Caco-2 (cell line): ENCODE data around the gene FBXO31. TPM values are rescaled to one million over a fixed set of nuclear protein-coding genes. Genes with fewer than 3 reads are reported as not detected.

Experiments used
- BruUV-seq: library from RNA; stranded (reverse); fragments of 400-500 nt; replicated peaks from 2 replicates; lab custom pipeline; 2021; lab: Mats Ljungman, UMichigan
- CTCF ChIA-PET: fragments of 300-600 bp; sonication (Branson Sonifier 250); formaldehyde crosslinking; loops from one replicate; lab custom pipeline; 2022; ENCODE audit warnings: antibody characterized with exemption; lab: Charles Lee
- POLR2A ChIA-PET: fragments of 300-600 bp; sonication (Branson Sonifier 250); formaldehyde crosslinking; loops from one replicate; lab custom pipeline; 2022; ENCODE audit warnings: antibody characterized with exemption; lab: Charles Lee
- DNase-seq, 2 experiments: peaks; one replicate each; pipeline versions ENCODE4 v3.0.0 to v3.0.0-alpha.2; 2020 to 2022
- H3K27me3 ChIP-seq: replicated peaks from 2 replicates; pipeline ENCODE4 v1.6.0; 2011; ENCODE audit warnings: low read length; ENCODE audit not compliant: control insufficient read depth, insufficient read depth
- H3K36me3 ChIP-seq: 2 replicates; pipeline ENCODE4 v1.5.1; 2011; ENCODE audit warnings: low read length; ENCODE audit not compliant: control insufficient read depth, insufficient read depth
- H3K4me1 ChIP-seq: fragments of 250-450 bp; sonication (Bioruptor Pico); 2 replicates; pipeline ENCODE4 v1.5.1; 2020; ENCODE audit warnings: mild to moderate bottlenecking
- H3K4me3 ChIP-seq: 2 replicates; pipeline ENCODE4 v1.5.1; 2011; ENCODE audit warnings: low read depth, mild to moderate bottlenecking, control low read depth, low read length
- H3K9me3 ChIP-seq: fragments of 250-450 bp; sonication (Bioruptor Pico); 2 replicates; pipeline ENCODE4 v1.5.1; 2020; ENCODE audit warnings: mild to moderate bottlenecking, moderate library complexity
- H3K27ac Mint-ChIP-seq: one replicate; pipeline ENCODE4 v1.8.0; 2022; ENCODE audit warnings: mixed read lengths; ENCODE audit not compliant: unreplicated experiment
- H3K27me3 Mint-ChIP-seq: one replicate; pipeline ENCODE4 v1.8.0; 2022; ENCODE audit warnings: mixed read lengths; ENCODE audit not compliant: insufficient read depth, unreplicated experiment
- H3K36me3 Mint-ChIP-seq: one replicate; pipeline ENCODE4 v1.8.0; 2022; ENCODE audit warnings: mild to moderate bottlenecking, mixed read lengths; ENCODE audit not compliant: insufficient read depth, unreplicated experiment
- H3K4me1 Mint-ChIP-seq: one replicate; pipeline ENCODE4 v1.8.0; 2022; ENCODE audit warnings: low read depth, mixed read lengths; ENCODE audit not compliant: unreplicated experiment
- H3K4me3 Mint-ChIP-seq: one replicate; pipeline ENCODE4 v1.8.0; 2022; ENCODE audit warnings: mild to moderate bottlenecking, moderate library complexity, mixed read lengths; ENCODE audit not compliant: unreplicated experiment
- H3K9me3 Mint-ChIP-seq: one replicate; pipeline ENCODE4 v1.8.0; 2022; ENCODE audit warnings: mixed read lengths; ENCODE audit not compliant: unreplicated experiment
- intact Hi-C: fragments of 100-400 bp; cut with micrococcal nuclease; formaldehyde crosslinking; loops from one replicate; pipeline ENCODE4 v1.10.0; 2022; ENCODE audit not compliant: unreplicated experiment
- total RNA-seq: library from RNA; stranded (reverse); gene quantifications from 2 replicates; pipeline ENCODE4 v1.2.3, GENCODE V29; 2022
- TF ChIP-seq, protein P1 (sequence below), 2 experiments: fragments of 200-600 bp in 1 of 2; IDR thresholded peaks; 1 replicate in 1 of 2; 2 replicates in 1 of 2; pipeline versions ENCODE4 v1.5.1 to v1.8.0; 2011 to 2022; ENCODE audit warnings: antibody characterized with exemption in 1 of 2, control low read depth in 1 of 2, inconsistent platforms in 1 of 2, low read depth in 1 of 2, low read length in 1 of 2, mild to moderate bottlenecking in 1 of 2, moderate library complexity in 1 of 2; ENCODE audit not compliant: insufficient read depth in 1 of 2, severe bottlenecking in 1 of 2, unreplicated experiment in 1 of 2

The FBXO31 gene
- total RNA-seq, 1 experiment from 2014 or later: 55.6 TPM

DNA sequence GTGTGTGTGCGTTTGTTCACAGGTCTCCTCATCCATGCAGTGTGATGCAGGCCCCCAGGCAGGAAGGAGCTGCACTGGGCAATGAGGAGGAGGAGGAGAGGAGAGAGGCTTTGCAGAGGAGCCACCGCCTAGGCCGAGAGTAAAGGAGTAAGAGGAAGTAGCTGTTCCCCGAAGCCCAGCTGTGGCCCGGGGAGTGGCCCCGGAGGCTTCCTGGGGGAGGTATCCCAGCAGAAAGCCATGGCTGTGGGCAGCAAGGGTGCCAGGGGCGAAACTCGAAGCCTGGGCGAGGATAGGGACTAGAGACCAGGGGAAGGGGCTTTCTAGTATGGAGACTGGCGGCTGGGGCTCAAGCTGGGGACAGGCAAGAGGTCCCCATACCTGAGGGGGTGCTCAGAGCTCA lies 78.6 kb downstream of the FBXO31 start:
- no peaks in the 10 kb centered on the region for H3K9me3 ChIP-seq
- Mint-ChIP-seq H3K27me3 (no peaks in the 10 kb centered on the region), H3K36me3 (no peaks in the 10 kb centered on the region), H3K9me3 (no peaks in the 10 kb centered on the region), H3K4me1 (no peaks in the 10 kb centered on the region), H3K4me3 (no peak overlapping the region), H3K27ac (no peak overlapping the region)
- TF ChIP-seq, protein P1, sequence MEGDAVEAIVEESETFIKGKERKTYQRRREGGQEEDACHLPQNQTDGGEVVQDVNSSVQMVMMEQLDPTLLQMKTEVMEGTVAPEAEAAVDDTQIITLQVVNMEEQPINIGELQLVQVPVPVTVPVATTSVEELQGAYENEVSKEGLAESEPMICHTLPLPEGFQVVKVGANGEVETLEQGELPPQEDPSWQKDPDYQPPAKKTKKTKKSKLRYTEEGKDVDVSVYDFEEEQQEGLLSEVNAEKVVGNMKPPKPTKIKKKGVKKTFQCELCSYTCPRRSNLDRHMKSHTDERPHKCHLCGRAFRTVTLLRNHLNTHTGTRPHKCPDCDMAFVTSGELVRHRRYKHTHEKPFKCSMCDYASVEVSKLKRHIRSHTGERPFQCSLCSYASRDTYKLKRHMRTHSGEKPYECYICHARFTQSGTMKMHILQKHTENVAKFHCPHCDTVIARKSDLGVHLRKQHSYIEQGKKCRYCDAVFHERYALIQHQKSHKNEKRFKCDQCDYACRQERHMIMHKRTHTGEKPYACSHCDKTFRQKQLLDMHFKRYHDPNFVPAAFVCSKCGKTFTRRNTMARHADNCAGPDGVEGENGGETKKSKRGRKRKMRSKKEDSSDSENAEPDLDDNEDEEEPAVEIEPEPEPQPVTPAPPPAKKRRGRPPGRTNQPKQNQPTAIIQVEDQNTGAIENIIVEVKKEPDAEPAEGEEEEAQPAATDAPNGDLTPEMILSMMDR (IDR thresholded peaks at IDR 0.05; ENCODE audit: insufficient read depth in 1 of 2, low read depth in 1 of 2, low read length in 1 of 2, severe bottlenecking in 1 of 2, unreplicated experiment in 1 of 2): no peak
- intact Hi-C loops: no loop called here
- POLR2A ChIA-PET: no interaction called here
- no peaks in the 10 kb centered on the region for H3K4me1 ChIP-seq
- BruUV-seq: no TSS peak
- no peak for DNase-seq
- no peaks in the 10 kb centered on the region for H3K27me3 ChIP-seq
- no peaks in the 10 kb centered on the region for H3K36me3 ChIP-seq
- no peak overlapping the region for H3K4me3 ChIP-seq
- CTCF ChIA-PET: interaction anchor here (0.6 kb wide), 1 partner anchor 45 kb away, joined by 3 read pairs; no protein-coding TSS in a partner anchor

DNA sequence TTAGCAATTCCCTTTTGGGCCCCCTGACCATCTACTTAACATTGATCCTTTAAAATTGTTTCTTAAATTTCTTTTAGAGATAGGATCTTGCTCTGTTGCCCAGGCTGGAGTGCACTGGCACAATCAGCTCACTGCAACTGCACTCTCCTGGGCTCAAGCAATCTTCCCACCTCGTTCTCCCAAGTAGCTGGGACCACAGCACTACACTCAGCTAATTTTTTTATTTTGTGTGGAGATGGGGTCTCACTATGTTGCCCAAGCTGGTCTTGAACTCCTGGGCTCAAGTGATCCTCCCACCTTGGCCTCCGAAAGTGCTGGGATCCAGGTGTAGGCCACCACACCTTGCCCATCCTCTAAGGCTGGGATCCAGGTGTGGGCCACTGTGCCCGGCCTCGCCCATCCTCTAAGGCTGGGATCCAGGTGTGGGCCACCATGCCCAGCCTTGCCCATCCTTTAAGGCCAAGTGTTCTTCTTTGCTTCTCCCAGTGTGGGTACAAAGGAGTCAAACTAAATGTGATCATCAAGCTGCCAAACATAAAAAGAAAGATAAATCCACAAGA lies 79.5 kb downstream of the FBXO31 start:
- intact Hi-C loops: no loop called here

DNA sequence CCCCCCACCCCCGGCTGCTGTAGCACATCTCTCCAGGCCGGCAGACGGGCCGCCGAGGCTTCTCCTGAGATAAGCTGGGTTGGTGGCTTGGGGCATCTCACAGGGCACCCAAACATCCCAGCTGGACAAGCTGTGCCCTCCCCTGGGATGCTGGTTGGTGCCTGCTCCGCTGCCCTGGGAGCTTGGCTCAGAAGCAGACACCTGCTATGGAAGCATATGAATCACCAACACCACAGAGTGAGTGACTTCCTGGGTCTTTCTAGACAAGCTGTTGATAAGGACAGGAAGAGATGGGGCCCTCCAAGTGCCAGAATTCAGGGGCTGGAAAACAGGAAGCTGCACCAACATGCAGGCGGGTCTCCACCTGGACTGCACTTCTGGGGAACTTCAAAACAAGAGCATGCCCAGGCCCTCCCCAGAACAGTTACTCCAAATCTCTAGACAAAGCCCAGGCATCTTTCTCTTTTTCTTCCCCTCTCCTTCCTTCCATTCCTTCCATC lies 80.1 kb downstream of the FBXO31 start:
- H3K4me3 Mint-ChIP-seq: no peak overlapping the region
- no TSS peak for BruUV-seq
- H3K27me3 Mint-ChIP-seq: no peaks in the 10 kb centered on the region
- no peaks in the 10 kb centered on the region for H3K9me3 ChIP-seq
- no peak overlapping the region for H3K4me3 ChIP-seq
- DNase-seq: no peak
- TF ChIP-seq, protein P1 (IDR thresholded peaks at IDR 0.05; ENCODE audit: insufficient read depth in 1 of 2, low read depth in 1 of 2, low read length in 1 of 2, severe bottlenecking in 1 of 2, unreplicated experiment in 1 of 2): no peak
- intact Hi-C loops: no loop called here
- no peaks in the 10 kb centered on the region for H3K27me3 ChIP-seq
- H3K36me3 ChIP-seq: no peaks in the 10 kb centered on the region
- no peaks in the 10 kb centered on the region for H3K4me1 Mint-ChIP-seq
- H3K36me3 Mint-ChIP-seq: no peaks in the 10 kb centered on the region
- CTCF ChIA-PET: no interaction called here
- POLR2A ChIA-PET: no interaction called here
- no peaks in the 10 kb centered on the region for H3K4me1 ChIP-seq
- no peaks in the 10 kb centered on the region for H3K9me3 Mint-ChIP-seq
- no peak overlapping the region for H3K27ac Mint-ChIP-seq

More for the DNA sequence above, 79.5 kb downstream of the FBXO31 start:
- Mint-ChIP-seq H3K27ac (no peak overlapping the region), H3K4me1 (no peaks in the 10 kb centered on the region), H3K36me3 (no peaks in the 10 kb centered on the region), H3K9me3 (no peaks in the 10 kb centered on the region), H3K27me3 (no peaks in the 10 kb centered on the region), H3K4me3 (no peak overlapping the region)
- Histone ChIP-seq H3K4me1 (no peaks in the 10 kb centered on the region), H3K36me3 (no peaks in the 10 kb centered on the region), H3K9me3 (no peaks in the 10 kb centered on the region), H3K4me3 (no peak overlapping the region), H3K27me3 (no peaks in the 10 kb centered on the region)
- CTCF ChIA-PET: no interaction called here
- TF ChIP-seq, protein P1 (IDR thresholded peaks at IDR 0.05; ENCODE audit: insufficient read depth in 1 of 2, low read depth in 1 of 2, low read length in 1 of 2, severe bottlenecking in 1 of 2, unreplicated experiment in 1 of 2): no peak
- no peak for DNase-seq
- BruUV-seq: no TSS peak
- POLR2A ChIA-PET: no interaction called here
